H1 (cell line): ENCODE results near the gene KPNA4. TPM values are rescaled to one million over a fixed set of nuclear protein-coding genes. Genes with fewer than 3 reads are reported as not detected.

Experiments used
- CTCF ChIA-PET: fragments of 300-600 bp; sonication (Branson Sonifier 250); formaldehyde crosslinking; loops from one replicate; lab custom pipeline; 2021; ENCODE audit not compliant: partially characterized antibody; lab: Charles Lee
- POLR2A ChIA-PET: fragments of 300-600 bp; sonication (Branson Sonifier 250); formaldehyde crosslinking; loops from one replicate; lab custom pipeline; 2021; ENCODE audit warnings: inconsistent platforms; ENCODE audit not compliant: partially characterized antibody; lab: Charles Lee
- DNase-seq, 2 experiments: peaks; one replicate each; pipeline versions ENCODE4 v3.0.0 to v3.0.0-alpha.2; 2010 to 2022; ENCODE audit warnings: low spot score in 2 of 2, low read depth in 1 of 2, mixed read lengths in 1 of 2
- FAIRE-seq: peaks from 2 replicates; lab custom pipeline; 2011; peaks lifted over from hg19 to GRCh38; lab: Jason Lieb, UNC
- H2AFZ ChIP-seq: 2 replicates; pipeline ENCODE4 v1.8.1; 2012; ENCODE audit warnings: low read length, inconsistent platforms
- H2AK5ac ChIP-seq: 2 replicates; pipeline ENCODE4 v1.6.1; 2013; ENCODE audit warnings: low read depth, low read length
- H2BK120ac ChIP-seq: replicated peaks from 2 replicates; pipeline ENCODE3; 2013; ENCODE audit warnings: low read depth, low read length, inconsistent platforms
- H2BK12ac ChIP-seq: 2 replicates; pipeline ENCODE4 v1.6.1; 2013; ENCODE audit warnings: low read depth, low read length
- H2BK15ac ChIP-seq: 2 replicates; pipeline ENCODE4 v1.6.1; 2013; ENCODE audit warnings: low read length
- H2BK20ac ChIP-seq: 2 replicates; pipeline ENCODE4 v1.6.1; 2013; ENCODE audit warnings: low read length
- H2BK5ac ChIP-seq: 2 replicates; pipeline ENCODE4 v1.6.1; 2013; ENCODE audit warnings: low read depth, low read length
- H3K14ac ChIP-seq: 2 replicates; pipeline ENCODE4 v1.6.1; 2013; ENCODE audit warnings: inconsistent platforms; ENCODE audit not compliant: insufficient read length
- H3K18ac ChIP-seq: 2 replicates; pipeline ENCODE4 v1.6.1; 2013; ENCODE audit warnings: low read length; ENCODE audit errors: extremely low read depth
- H3K23ac ChIP-seq: 2 replicates; pipeline ENCODE4 v1.6.1; 2013; ENCODE audit warnings: inconsistent platforms; ENCODE audit not compliant: insufficient read length
- H3K23me2 ChIP-seq: 2 replicates; pipeline ENCODE4 v1.6.1; 2013; ENCODE audit warnings: low read depth, low read length
- H3K27ac ChIP-seq: 2 replicates; pipeline ENCODE4 v1.6.1; 2011; ENCODE audit warnings: low read depth, low read length, inconsistent platforms
- H3K27me3 ChIP-seq, 4 experiments: replicated peaks in 1 of 4; 1 replicate in 1 of 4; 2 replicates in 3 of 4; pipeline versions ENCODE4 v1.6.1 to v1.8.1; 2011 to 2013; ENCODE audit warnings: low read length in 3 of 4, mild to moderate bottlenecking in 3 of 4, inconsistent platforms in 2 of 4, mixed read lengths in 2 of 4, moderate library complexity in 1 of 4; ENCODE audit not compliant: control insufficient read depth in 3 of 4, insufficient read depth in 3 of 4; ENCODE audit errors: extremely low read depth in 1 of 4
- H3K36me3 ChIP-seq, 4 experiments: 2 replicates each; pipeline versions ENCODE4 v1.6.1 to v1.8.1; 2011 to 2013; ENCODE audit warnings: mild to moderate bottlenecking in 4 of 4, low read length in 3 of 4, moderate library complexity in 2 of 4, control low read depth in 1 of 4, inconsistent platforms in 1 of 4; ENCODE audit not compliant: insufficient read depth in 4 of 4, control insufficient read depth in 2 of 4
- H3K4ac ChIP-seq: replicated peaks from 2 replicates; pipeline ENCODE3; 2013; ENCODE audit warnings: low read length, low read depth, mixed read lengths, inconsistent platforms; ENCODE audit not compliant: insufficient read length
- H3K4me1 ChIP-seq, 4 experiments: replicated peaks in 1 of 4; 1 replicate in 1 of 4; 2 replicates in 3 of 4; pipeline versions ENCODE4 v1.6.1 to v1.8.1; 2011 to 2013; ENCODE audit warnings: low read length in 3 of 4, inconsistent platforms in 2 of 4, mixed read lengths in 1 of 4; ENCODE audit not compliant: insufficient read depth in 4 of 4, control insufficient read depth in 3 of 4
- H3K4me2 ChIP-seq, 2 experiments: 2 replicates each; pipeline versions ENCODE4 v1.6.1 to v1.8.1; 2011 to 2013; ENCODE audit warnings: low read depth in 2 of 2, low read length in 2 of 2, control low read depth in 1 of 2, inconsistent platforms in 1 of 2, mild to moderate bottlenecking in 1 of 2; ENCODE audit not compliant: insufficient read depth in 1 of 2
- H3K4me3 ChIP-seq, 4 experiments: fragments of 200-600, 300-600 bp in 1 of 4; sonication (generic), shearing (Covaris generic), sonication (Bioruptor Twin) in 1 of 4; 2 replicates each; pipeline versions ENCODE4 v1.5.1 to v1.8.1; 2011 to 2016; ENCODE audit warnings: low read length in 4 of 4, low read depth in 3 of 4, control low read depth in 2 of 4, inconsistent platforms in 2 of 4, mild to moderate bottlenecking in 2 of 4, mixed read lengths in 1 of 4, moderate library complexity in 1 of 4; ENCODE audit not compliant: insufficient read depth in 2 of 4; ENCODE audit errors: extremely low read depth in 1 of 4
- H3K56ac ChIP-seq: replicated peaks from 2 replicates; pipeline ENCODE3; 2013; ENCODE audit warnings: low read depth, mild to moderate bottlenecking, mixed read lengths, low read length, inconsistent platforms; ENCODE audit not compliant: insufficient read length
- H3K79me1 ChIP-seq: 2 replicates; pipeline ENCODE4 v1.6.1; 2013; ENCODE audit warnings: low read depth, low read length, control low read depth
- H3K79me2 ChIP-seq, 2 experiments: 2 replicates each; pipeline versions ENCODE4 v1.6.1 to v1.8.1; 2012 to 2013; ENCODE audit warnings: low read length in 2 of 2, mild to moderate bottlenecking in 2 of 2, inconsistent platforms in 1 of 2; ENCODE audit not compliant: insufficient read depth in 2 of 2, control insufficient read depth in 1 of 2
- H3K9ac ChIP-seq, 4 experiments: replicated peaks in 1 of 4; 1 replicate in 1 of 4; 2 replicates in 3 of 4; pipeline versions ENCODE4 v1.6.1 to v1.8.1; 2011 to 2013; ENCODE audit warnings: low read depth in 3 of 4, low read length in 3 of 4, control low read depth in 2 of 4, mild to moderate bottlenecking in 2 of 4, moderate library complexity in 2 of 4, inconsistent platforms in 1 of 4; ENCODE audit errors: extremely low read depth in 1 of 4
- H3K9me3 ChIP-seq, 2 experiments: 2 replicates each; pipeline versions ENCODE4 v1.6.1 to v1.8.1; 2012 to 2013; ENCODE audit warnings: mild to moderate bottlenecking in 2 of 2, moderate library complexity in 2 of 2, control low read depth in 1 of 2, inconsistent platforms in 1 of 2, low read depth in 1 of 2, low read length in 1 of 2, mixed read lengths in 1 of 2; ENCODE audit not compliant: insufficient read depth in 2 of 2
- H4K20me1 ChIP-seq, 2 experiments: replicated peaks in 1 of 2; 2 replicates each; pipeline versions ENCODE3 to v1.8.1; 2011 to 2013; ENCODE audit warnings: inconsistent platforms in 2 of 2, low read length in 2 of 2, mild to moderate bottlenecking in 1 of 2; ENCODE audit not compliant: insufficient read depth in 2 of 2, control insufficient read depth in 1 of 2
- H4K5ac ChIP-seq: 2 replicates; pipeline ENCODE4 v1.6.1; 2013; ENCODE audit warnings: low read length, low read depth, mixed read lengths, inconsistent platforms; ENCODE audit not compliant: insufficient read length
- H4K8ac ChIP-seq: 2 replicates; pipeline ENCODE4 v1.8.0; 2013; ENCODE audit warnings: mild to moderate bottlenecking, moderate library complexity, low read length, inconsistent platforms; ENCODE audit not compliant: insufficient read depth; ENCODE audit errors: extremely low read depth
- H4K91ac ChIP-seq: replicated peaks from 2 replicates; pipeline ENCODE3; 2013; ENCODE audit warnings: low read length, mixed read lengths, inconsistent platforms; ENCODE audit not compliant: insufficient read length
- CBX8 ChIP-seq: fragments of 300-800, 300-1000 bp; sonication (generic); IDR thresholded peaks from 2 replicates; pipeline ENCODE4 v1.7.1; 2016; ENCODE audit warnings: low read depth, low read length, borderline replicate concordance
- EGR1 ChIP-seq: IDR thresholded peaks from 2 replicates; pipeline ENCODE4 v1.6.1; 2011; ENCODE audit warnings: low read depth, low read length, borderline replicate concordance
- GTF2F1 ChIP-seq: IDR thresholded peaks from 2 replicates; pipeline ENCODE4 v1.6.1; 2012; ENCODE audit warnings: low read depth, low read length, improper control_type of control experiment, borderline replicate concordance
- JUND ChIP-seq: IDR thresholded peaks from 2 replicates; pipeline ENCODE4 v1.6.1; 2011; ENCODE audit warnings: mild to moderate bottlenecking, improper control_type of control experiment, low read length
- SP1 ChIP-seq: IDR thresholded peaks from 2 replicates; pipeline ENCODE4 v1.6.1; 2011; ENCODE audit warnings: low read depth, low read length
- WGBS, 2 experiments: shearing (Covaris generic) in 1 of 2; methylation state at CpG; one replicate each; pipeline versions ENCODE4 v1.1.6 to v1.1.7; 2013 to 2015; ENCODE audit warnings: low lambda C conversion rate in 2 of 2, mixed read lengths in 2 of 2, inconsistent platforms in 1 of 2, low coverage in 1 of 2, missing lambda C conversion rate in 1 of 2; ENCODE audit not compliant: insufficient replicate concordance in 2 of 2, insufficient coverage in 1 of 2, insufficient read length in 1 of 2; ENCODE audit errors: extremely low coverage in 1 of 2, missing lambda C conversion rate in 1 of 2; 5-methylcytosine and 5-hydroxymethylcytosine counted together
- polyA plus RNA-seq, 7 experiments: library from polyadenylated mRNA; depleted of rRNA in 3 of 7; stranded (reverse) in 5 of 7; unstranded in 2 of 7; fragments of >200 nt in 5 of 7; fragments of 200-250 nt in 2 of 7; gene quantifications; 1 replicate in 5 of 7; 2 replicates in 1 of 7; 4 replicates in 1 of 7; pipeline versions ENCODE4 v1.2.1 to v1.2.3, GENCODE V29; 2011 to 2013; ENCODE audit warnings: missing spikeins in 2 of 7, mixed read lengths in 2 of 7
- total RNA-seq: library from RNA; stranded (reverse); fragmentation: NEBNext Ultra II Directional; extraction: Animal tissue kit (Norgen Biotek cat#: 25700); gene quantifications from 2 replicates; pipeline ENCODE4 v1.2.1, GENCODE V29; 2021
- TF ChIP-seq, protein P1 (sequence below): IDR thresholded peaks from 2 replicates; pipeline ENCODE4 v1.6.1; 2011; ENCODE audit warnings: low read depth, mild to moderate bottlenecking, low read length; ENCODE audit not compliant: insufficient read depth

Gene KPNA4
- total and polyA plus RNA-seq, 2 of the 8 experiments (the other 6 are each of a cell fraction or from before 2014, with no cell fraction given): 13.2 to 81.9 TPM

DNA sequence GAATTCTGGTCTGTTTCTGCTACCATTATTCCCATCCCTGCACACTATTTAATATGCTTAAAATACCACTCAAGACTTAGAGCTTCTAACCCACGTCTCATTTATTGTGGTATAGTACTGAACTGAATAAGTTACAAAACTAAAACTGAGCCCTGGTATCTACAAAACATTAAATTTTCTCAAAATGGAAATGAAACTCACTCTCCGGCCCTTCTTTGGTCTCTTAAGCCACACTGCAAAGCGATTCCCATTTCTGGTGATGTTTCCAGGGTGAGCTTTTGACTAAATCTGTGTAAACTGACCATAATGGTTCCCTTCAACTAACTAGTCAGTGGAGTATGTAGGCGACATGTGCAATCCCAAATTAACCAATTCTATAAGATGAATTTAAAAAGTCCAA is 18.6 kb downstream of the KPNA4 start:
- Histone ChIP-seq H4K20me1 (peaks cover 3 to 5% of the 10 kb centered on the region in 2 experiments), H3K79me1 (peaks cover 2% of the 10 kb centered on the region; the same call in 1 of the 2 replicates), H4K91ac (no peak overlapping the region), H3K4me3 (no peak overlapping the region), H3K27ac (no peak overlapping the region), H2BK5ac (no peak overlapping the region), H3K79me2 (peaks cover 0 to 100% of the 10 kb centered on the region in 2 experiments; a peak in 3 of 4 replicates), H3K9me3 (peaks cover 8 to 20% of the 10 kb centered on the region in 2 experiments; a peak in 3 of 4 replicates), H3K4me2 (no peak overlapping the region), H2AK5ac (no peak overlapping the region), H3K4ac (no peak overlapping the region), H3K27me3 (no peaks in the 10 kb centered on the region), H2BK120ac (no peak overlapping the region), H3K4me1 (no peaks in the 10 kb centered on the region; a peak in 2 of 7 replicates), H3K14ac (no peak overlapping the region), H3K18ac (no peak overlapping the region), H2BK12ac (no peak overlapping the region), H4K8ac (no peak overlapping the region), H3K36me3 (peaks cover 0 to 12% (median 6%) of the 10 kb centered on the region in 4 experiments; a peak in 2 of 8 replicates), H2AFZ (no peak overlapping the region), H4K5ac (no peak overlapping the region), H3K56ac (no peak overlapping the region), H3K23me2 (no peaks in the 10 kb centered on the region), H3K23ac (no peak overlapping the region), H2BK15ac (no peak overlapping the region), H2BK20ac (no peak overlapping the region), H3K9ac (no peak overlapping the region)
- FAIRE-seq: no peak
- 94% methylated on average over 4 of the region's 4 CpGs; no CpG with 5 or more reads in 1 of the 2 experiments for WGBS, 2 experiments
- no peak for DNase-seq
- CTCF ChIA-PET: no interaction called here
- POLR2A ChIA-PET: no interaction called here
- TF ChIP-seq GTF2F1 (no peak), SP1 (no peak), JUND (no peak), CBX8 (no peak), EGR1 (no peak)
- TF ChIP-seq, protein P1, sequence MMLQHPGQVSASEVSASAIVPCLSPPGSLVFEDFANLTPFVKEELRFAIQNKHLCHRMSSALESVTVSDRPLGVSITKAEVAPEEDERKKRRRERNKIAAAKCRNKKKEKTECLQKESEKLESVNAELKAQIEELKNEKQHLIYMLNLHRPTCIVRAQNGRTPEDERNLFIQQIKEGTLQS: no peak
